Nucleus accumbens (tissue), 56 donors: ENCODE measurements around the gene ASGR1.
"Not testable (repeated sequence)": the region's sequence is repeated elsewhere in the genome, so short reads cannot be mapped to it uniquely, and the experiment has no call there.

Experiments used
- DNase-seq, 56 donors: peaks; one replicate each; lab custom pipeline; 2025; lab: John Stamatoyannopoulos, UW

The ASGR1 gene

GRCh38 chr17:7172522-7173191, 6.5 kb downstream of the ASGR1 start:
- DNase-seq = not testable (repeated sequence)

GRCh38 chr17:7169565-7169908, 9.6 kb downstream of the ASGR1 start:
- not testable (repeated sequence) for DNase-seq

GRCh38 chr17:7168841-7169564, 10.2 kb downstream of the ASGR1 start:
- not testable (repeated sequence) for DNase-seq

GRCh38 chr17:7167832-7168231, 11.3 kb downstream of the ASGR1 start:
- no peak for DNase-seq

GRCh38 chr17:7166873-7167272, 12.3 kb downstream of the ASGR1 start:
- DNase-seq = no peak

- DNase-seq = not testable (repeated sequence)
Observed at GRCh38 chr17:7159571-7159970, 19.6 kb downstream of the ASGR1 start.

GRCh38 chr17:7158424-7158823, 20.7 kb downstream of the ASGR1 start:
- DNase-seq = not testable (repeated sequence)

GRCh38 chr17:7156342-7156940, 22.7 kb downstream of the ASGR1 start:
- DNase-seq = no peak

- no peak for DNase-seq
Observed at GRCh38 chr17:7147772-7148171, 31.4 kb downstream of the ASGR1 start.

- DNase-seq = no peak
Observed at GRCh38 chr17:7146115-7146514, 33.1 kb downstream of the ASGR1 start.

- DNase-seq = no peak
Observed at GRCh38 chr17:7144213-7144612, 35.0 kb downstream of the ASGR1 start.

GRCh38 chr17:7141824-7142223, 37.3 kb downstream of the ASGR1 start:
- DNase-seq = no peak

GRCh38 chr17:7139400-7139799, 39.8 kb downstream of the ASGR1 start:
- DNase-seq = no peak

- no peak for DNase-seq
Observed at GRCh38 chr17:7138800-7139381, 40.3 kb downstream of the ASGR1 start.

- DNase-seq = no peak
Observed at GRCh38 chr17:7137171-7137943, 41.8 kb downstream of the ASGR1 start.

- DNase-seq = peak in 33 of 56 donors; percentile 5 to 81 (median 34)
Observed at GRCh38 chr17:7136266-7136877, 42.8 kb downstream of the ASGR1 start.

- no peak for DNase-seq
Observed at GRCh38 chr17:7133916-7134315, 45.3 kb downstream of the ASGR1 start.

- DNase-seq = peak in 5 of 56 donors; percentile 6 to 28 (median 14)
Observed at GRCh38 chr17:7133424-7133823, 45.7 kb downstream of the ASGR1 start.

GRCh38 chr17:7132511-7133094, 46.6 kb downstream of the ASGR1 start:
- DNase-seq = peak in 1 of 56 donors; percentile 9

- no peak for DNase-seq
Observed at GRCh38 chr17:7131423-7131791, 47.8 kb downstream of the ASGR1 start.
